Renal pelvis (tissue), 4 donors: ENCODE data around the gene TCF19. TPM values are rescaled to one million over a fixed set of nuclear protein-coding genes. Genes with fewer than 3 reads are reported as not detected.
"Not testable (repeated sequence)": the region's sequence is repeated elsewhere in the genome, so short reads cannot be mapped to it uniquely, and the experiment has no call there.

Experiments
- DNase-seq: peaks from one replicate; pipeline ENCODE4 v3.0.0-alpha.2; 2013
- polyA plus RNA-seq, 3 donors: library from polyadenylated mRNA; unstranded; fragments of 120-200 nt; gene quantifications; one replicate each; pipeline ENCODE4 v1.2.1, GENCODE V29; 2013; ENCODE audit not compliant: insufficient read length in 3 of 3

The TCF19 gene
- polyA plus RNA-seq, 3 donors, result 16.3 to 21.4 (median 17.3) TPM

GRCh38 chr6:31158863-31159855, 770 bp downstream of the TCF19 start:
- DNase-seq, result no peak

DNA sequence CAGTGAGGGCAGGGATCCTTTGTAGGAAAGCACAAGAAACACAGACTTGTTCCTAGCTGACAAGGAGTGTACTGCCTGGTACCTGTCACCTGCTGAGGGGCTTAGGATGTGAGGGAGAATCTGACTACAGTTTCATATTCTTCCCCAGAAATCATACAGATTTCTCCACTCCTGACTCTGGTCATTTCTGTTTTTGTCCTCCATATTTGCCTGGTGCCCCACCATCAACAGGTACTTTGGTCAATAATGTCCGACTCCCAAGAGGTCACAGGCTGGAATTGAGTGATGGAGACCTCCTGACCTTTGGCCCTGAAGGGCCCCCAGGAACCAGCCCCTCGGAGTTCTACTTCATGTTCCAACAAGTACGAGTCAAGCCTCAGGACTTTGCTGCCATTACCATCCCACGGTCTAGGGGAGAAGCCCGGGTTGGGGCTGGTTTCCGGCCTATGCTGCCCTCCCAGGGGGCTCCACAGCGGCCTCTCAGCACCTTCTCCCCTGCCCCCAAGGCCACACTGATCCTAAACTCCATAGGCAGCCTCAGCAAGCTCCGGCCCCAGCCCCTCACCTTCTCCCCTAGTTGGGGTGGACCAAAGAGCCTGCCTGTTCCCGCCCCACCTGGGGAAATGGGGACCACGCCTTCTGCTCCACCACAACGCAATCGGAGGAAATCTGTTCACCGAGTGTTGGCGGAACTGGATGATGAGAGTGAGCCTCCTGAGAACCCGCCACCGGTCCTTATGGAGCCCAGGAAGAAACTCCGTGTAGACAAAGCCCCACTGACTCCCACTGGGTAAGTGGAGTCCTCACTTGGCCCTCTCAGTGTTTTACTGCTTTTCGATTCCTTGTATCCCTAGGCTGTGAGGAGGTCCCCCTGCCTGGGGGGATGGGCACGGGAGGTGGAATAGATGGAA, 3.1 kb downstream of the TCF19 start:
- DNase-seq, result no peak

DNA sequence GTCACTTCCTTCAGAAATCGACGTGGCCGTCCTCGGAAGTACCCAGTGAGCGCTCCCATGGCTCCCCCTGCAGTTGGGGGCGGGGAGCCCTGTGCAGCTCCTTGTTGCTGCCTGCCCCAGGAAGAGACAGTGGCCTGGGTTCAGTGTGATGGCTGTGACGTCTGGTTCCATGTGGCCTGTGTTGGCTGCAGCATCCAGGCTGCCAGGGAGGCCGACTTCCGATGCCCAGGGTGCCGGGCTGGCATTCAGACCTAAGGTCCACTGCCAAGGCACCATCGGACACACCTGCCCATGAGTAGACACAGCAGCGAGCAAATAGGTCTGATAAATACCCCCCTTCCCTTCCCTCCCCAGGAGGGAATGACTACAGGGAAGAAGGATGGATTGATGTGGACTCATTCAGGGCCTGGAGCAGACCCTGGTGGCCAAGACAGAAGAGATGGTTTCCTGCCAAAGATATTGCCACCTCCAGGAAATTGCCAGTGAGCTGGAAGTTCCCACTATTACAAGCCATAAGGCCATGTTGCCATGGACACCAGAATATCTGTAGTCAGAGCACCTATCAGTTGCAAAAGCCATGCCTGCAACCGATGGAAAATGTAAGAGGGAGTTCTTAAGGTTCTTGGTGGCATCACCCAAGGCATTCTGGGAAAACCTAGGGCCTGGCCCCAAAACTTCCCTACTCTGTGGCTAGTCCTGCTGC, 4.2 kb downstream of the TCF19 start:
- DNase-seq, result no peak

DNA sequence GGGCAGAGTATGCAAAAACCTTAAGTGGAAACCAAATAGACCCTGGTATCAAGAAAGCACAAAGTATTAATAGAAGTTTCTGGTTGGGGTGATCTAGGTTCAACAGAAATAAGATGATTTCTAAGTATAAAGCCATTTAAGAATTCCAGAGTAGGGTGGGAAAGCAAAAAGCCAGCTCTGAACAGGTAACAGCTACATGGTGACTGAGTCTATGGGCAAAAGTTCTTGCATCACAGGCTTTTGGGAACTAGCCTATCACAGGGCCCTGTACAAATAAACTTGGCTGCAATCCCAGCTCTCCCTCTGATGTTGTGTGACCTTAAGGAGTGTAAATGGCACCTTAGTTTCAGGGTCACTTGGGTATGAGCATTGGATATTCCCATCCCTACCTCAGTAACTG, 5.5 kb downstream of the TCF19 start:
- DNase-seq, result no peak

GRCh38 chr6:31164475-31165063, 6.2 kb downstream of the TCF19 start:
- DNase-seq, result not testable (repeated sequence)

DNA sequence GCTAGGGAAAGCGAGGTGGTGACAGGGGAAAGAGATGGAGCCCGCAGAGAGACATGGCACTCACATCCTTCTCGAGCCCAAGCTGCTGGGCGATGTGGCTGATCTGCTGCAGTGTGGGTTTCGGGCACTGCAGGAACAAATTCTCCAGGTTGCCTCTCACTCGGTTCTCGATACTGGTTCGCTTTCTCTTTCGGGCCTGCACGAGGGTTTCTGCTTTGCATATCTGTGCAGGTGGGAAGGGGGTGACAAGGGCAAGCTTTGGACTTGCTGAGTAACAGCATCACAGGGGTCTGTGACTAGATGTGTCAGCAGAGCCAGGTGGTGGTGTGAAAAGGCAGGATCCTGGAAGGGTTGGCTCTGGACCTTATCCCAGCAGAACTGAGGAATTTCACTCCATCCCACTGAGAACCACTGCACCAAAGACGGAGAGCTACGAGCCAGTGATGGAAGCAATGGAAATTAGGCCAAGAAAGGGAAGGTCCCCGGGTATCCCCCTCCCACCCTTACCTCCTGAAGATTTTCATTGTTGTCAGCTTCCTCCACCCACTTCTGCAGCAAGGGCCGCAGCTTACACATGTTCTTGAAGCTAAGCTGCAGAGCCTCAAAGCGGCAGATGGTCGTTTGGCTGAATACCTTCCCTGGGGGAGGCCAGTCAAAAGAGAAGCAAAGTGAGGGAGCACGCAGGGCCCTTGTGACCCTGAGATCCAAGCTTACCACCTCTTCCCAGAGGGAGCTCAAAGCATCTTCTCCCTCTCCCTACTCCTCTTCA, 6.9 kb downstream of the TCF19 start:
- DNase-seq, result not testable (repeated sequence)

- no peak for DNase-seq
These were observed 7.6 kb downstream of the TCF19 start for GRCh38 chr6:31165986-31166385.

DNA sequence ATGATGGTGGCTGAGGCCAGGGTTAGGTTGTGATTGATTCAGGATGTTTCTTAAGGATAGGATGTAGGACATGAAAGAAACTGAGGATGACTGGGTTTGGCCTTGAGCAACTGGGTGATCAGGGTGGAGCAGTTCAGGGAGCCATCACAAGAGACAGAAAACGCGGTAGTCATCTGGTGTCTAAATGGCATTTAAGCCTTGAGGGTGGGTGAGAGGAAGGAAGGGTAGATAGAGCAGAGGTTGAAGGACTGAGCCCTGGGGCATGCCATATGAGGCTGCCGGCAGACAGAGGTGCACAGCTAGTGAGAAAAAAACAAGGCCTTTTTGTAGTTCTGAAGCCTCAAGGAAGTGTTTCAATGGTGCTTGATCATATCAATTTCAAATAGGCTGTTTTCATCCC, 10.2 kb downstream of the TCF19 start:
- no peak for DNase-seq

DNA sequence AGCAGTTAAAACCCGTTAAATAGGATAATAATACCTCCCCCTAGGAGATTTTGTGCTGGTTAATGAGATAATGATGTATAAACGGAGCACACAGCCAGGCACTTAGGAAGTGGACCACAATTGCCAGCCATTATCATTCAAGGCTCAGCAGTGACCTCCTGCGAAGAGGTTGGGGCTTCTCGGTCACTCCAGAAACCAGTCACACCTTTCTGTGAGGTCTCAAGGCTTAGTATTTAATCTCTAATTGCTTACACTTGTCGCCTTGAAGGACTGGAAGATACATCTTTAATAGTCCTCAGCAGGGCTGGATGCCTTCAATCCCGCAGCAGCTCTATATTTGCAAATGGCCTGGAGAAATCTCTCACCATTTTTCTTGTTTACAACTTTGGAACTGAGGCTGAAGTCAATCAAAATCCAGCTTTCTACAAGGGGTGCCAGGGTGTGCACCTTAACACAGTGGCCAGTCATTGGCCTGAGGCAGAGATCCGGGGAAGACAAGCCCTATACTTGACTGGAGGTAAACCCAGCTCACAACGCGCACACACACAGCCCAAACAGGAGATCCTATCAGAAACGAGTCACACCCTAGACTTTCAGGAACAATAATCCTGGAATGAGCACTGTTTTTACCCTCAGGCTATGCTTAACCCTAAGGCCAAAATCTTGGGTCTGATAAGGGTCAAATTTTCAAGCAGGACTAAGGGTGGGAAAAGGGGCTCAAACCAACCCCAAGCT, 10.9 kb downstream of the TCF19 start:
- no peak for DNase-seq

GRCh38 chr6:31169858-31170599, 11.6 kb downstream of the TCF19 start:
- DNase-seq, result not testable (repeated sequence)

GRCh38 chr6:31170600-31170881, 12.2 kb downstream of the TCF19 start, which contains the start of gene POU5F1:
Gene POU5F1, minus strand, starts transcription at chr6:31170682. Its CDS starts 62 bp downstream, at chr6:31170620.
- no peak for DNase-seq

- no peak for DNase-seq
These were observed 12.7 kb downstream of the TCF19 start for GRCh38 chr6:31170987-31171671.

GRCh38 chr6:31171931-31172905, 13.8 kb downstream of the TCF19 start:
- DNase-seq, result no peak

DNA sequence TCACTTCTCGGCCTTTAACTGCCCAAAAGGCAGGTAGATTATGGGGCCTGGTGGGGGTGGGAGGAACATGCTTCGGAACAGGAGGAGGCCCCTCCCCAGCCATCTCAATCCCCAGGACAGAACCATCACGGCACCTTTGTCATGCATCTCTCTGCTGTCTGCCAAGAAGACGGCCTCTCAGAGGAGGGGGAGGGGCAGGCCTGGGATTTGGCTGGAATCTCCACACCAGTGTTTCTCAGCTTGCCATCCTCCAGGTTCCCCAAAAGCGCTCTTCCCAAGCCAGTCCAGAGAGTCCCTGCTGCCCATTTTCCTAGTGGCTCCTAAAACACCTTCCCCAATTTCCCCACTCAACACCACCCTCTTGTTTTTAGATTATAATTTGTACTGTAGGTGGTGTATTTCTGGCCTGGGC, 14.6 kb downstream of the TCF19 start:
- DNase-seq, result no peak

DNA sequence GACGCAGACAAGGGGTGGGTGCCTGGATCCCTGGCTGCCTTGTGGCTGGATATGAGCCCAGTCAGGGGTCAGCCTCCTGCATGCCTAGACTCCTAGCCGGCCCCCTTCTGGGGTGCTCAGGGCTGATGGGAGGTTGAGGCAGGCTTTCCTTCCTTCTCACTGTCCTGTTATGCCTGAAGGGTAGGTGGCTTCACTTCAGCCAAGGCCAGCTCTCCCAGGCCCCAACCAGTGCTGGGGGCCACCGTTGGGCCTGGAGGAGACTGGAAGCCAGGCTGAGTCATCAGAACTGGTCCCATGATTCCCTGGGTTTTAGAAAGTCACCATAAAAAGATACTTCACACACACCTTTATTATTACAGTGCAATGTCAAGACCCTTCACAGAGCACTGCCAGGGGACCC, 15.0 kb downstream of the TCF19 start:
- DNase-seq, result no peak

GRCh38 chr6:31174378-31174777, 16.0 kb downstream of the TCF19 start:
- no peak for DNase-seq

DNA sequence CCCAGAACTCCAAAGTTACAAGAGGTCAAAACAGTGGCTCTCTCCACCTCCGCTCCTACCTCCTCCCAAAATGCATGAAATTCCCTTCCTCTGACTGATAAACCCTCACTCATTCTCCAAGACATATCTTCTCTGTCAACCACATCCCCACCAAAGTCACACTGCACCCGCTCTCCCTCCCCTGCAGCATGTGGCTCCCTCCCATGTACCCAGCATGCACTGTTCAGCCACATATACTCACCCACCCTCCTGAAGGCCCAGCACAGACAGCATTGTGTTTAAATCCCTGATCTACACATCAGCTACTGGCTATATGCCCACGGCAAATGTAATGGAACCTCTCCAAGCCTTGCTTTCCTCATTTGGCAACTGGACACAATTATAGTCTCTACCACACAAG, 17.6 kb downstream of the TCF19 start:
- DNase-seq, result no peak
